ENCODE results near the gene DUS2. TPM values are rescaled to one million over a fixed set of nuclear protein-coding genes. Genes with fewer than 3 reads are reported as not detected.

The DUS2 gene
- total and polyA plus RNA-seq, 4 donors, result 13.3 to 17.2 (median 15.3) TPM

GRCh38 chr16:68079626-68080344 lies 56.7 kb downstream of the DUS2 start:
- no peaks in the 10 kb centered on the region for H3K27me3 ChIP-seq (ENCODE audit: control insufficient read depth, insufficient read depth, low read length)
- no peak overlapping the region for H3K27ac ChIP-seq (ENCODE audit: low read depth, low read length)
- H3K4me1 ChIP-seq (ENCODE audit: control insufficient read depth, insufficient read depth, low read length), result peaks cover 31% of the 10 kb centered on the region
- peaks cover 55% of the 10 kb centered on the region for H3K36me3 ChIP-seq (ENCODE audit: control insufficient read depth, insufficient read depth, low read length)
- no peaks in the 10 kb centered on the region for H3K9me3 ChIP-seq (ENCODE audit: control insufficient read depth, insufficient read depth, low read length)
- H3K4me3 ChIP-seq (ENCODE audit: low read depth, low read length), result no peak overlapping the region
- no peak for DNase-seq (ENCODE audit: low read depth in 4 of 6, low spot score in 6 of 6)
- 100% methylated on average over 3 of the region's 13 CpGs for WGBS (ENCODE audit: insufficient coverage)

- DNase-seq (ENCODE audit: low read depth in 4 of 6, low spot score in 6 of 6), result no peak
- peaks cover 33% of the 10 kb centered on the region for H3K36me3 ChIP-seq (ENCODE audit: control insufficient read depth, insufficient read depth, low read length)
- no peaks in the 10 kb centered on the region for H3K27me3 ChIP-seq (ENCODE audit: control insufficient read depth, insufficient read depth, low read length)
- no peak overlapping the region for H3K4me3 ChIP-seq (ENCODE audit: low read depth, low read length)
- peaks cover 33% of the 10 kb centered on the region for H3K4me1 ChIP-seq (ENCODE audit: control insufficient read depth, insufficient read depth, low read length)
- no peak overlapping the region for H3K27ac ChIP-seq (ENCODE audit: low read depth, low read length)
- no peaks in the 10 kb centered on the region for H3K9me3 ChIP-seq (ENCODE audit: control insufficient read depth, insufficient read depth, low read length)
Observed at GRCh38 chr16:68081861-68082628, 59.0 kb downstream of the DUS2 start.

- Histone ChIP-seq H3K36me3 (ENCODE audit: control insufficient read depth, insufficient read depth, low read length) (peaks cover 28% of the 10 kb centered on the region), H3K27me3 (ENCODE audit: control insufficient read depth, insufficient read depth, low read length) (no peaks in the 10 kb centered on the region), H3K9me3 (ENCODE audit: control insufficient read depth, insufficient read depth, low read length) (no peaks in the 10 kb centered on the region), H3K4me3 (ENCODE audit: low read depth, low read length) (no peak overlapping the region), H3K4me1 (ENCODE audit: control insufficient read depth, insufficient read depth, low read length) (peaks cover 33% of the 10 kb centered on the region), H3K27ac (ENCODE audit: low read depth, low read length) (no peak overlapping the region)
- no CpG with 5 or more reads among the region's 2 CpGs for WGBS (ENCODE audit: insufficient coverage)
- no peak for DNase-seq (ENCODE audit: low read depth in 4 of 6, low spot score in 6 of 6)
Observed at GRCh38 chr16:68082629-68083238, 59.6 kb downstream of the DUS2 start.

- 81% methylated on average over 4 of the region's 4 CpGs for WGBS (ENCODE audit: insufficient coverage)
- H3K27ac ChIP-seq (ENCODE audit: low read depth, low read length), result peak overlapping the region; percentile 99
- peaks cover 22% of the 10 kb centered on the region for H3K36me3 ChIP-seq (ENCODE audit: control insufficient read depth, insufficient read depth, low read length)
- peaks cover 33% of the 10 kb centered on the region for H3K4me1 ChIP-seq (ENCODE audit: control insufficient read depth, insufficient read depth, low read length)
- H3K9me3 ChIP-seq (ENCODE audit: control insufficient read depth, insufficient read depth, low read length), result no peaks in the 10 kb centered on the region
- DNase-seq (ENCODE audit: low read depth in 4 of 6, low spot score in 6 of 6), result no peak
- H3K4me3 ChIP-seq (ENCODE audit: low read depth, low read length), result no peak overlapping the region
- H3K27me3 ChIP-seq (ENCODE audit: control insufficient read depth, insufficient read depth, low read length), result no peaks in the 10 kb centered on the region
Observed at GRCh38 chr16:68083239-68083781, 60.2 kb downstream of the DUS2 start.

- H3K4me1 ChIP-seq (ENCODE audit: control insufficient read depth, insufficient read depth, low read length), result peaks cover 36% of the 10 kb centered on the region
- peak overlapping the region; percentile 99 for H3K27ac ChIP-seq (ENCODE audit: low read depth, low read length)
- WGBS (ENCODE audit: insufficient coverage), result 21% methylated on average over 17 of the region's 21 CpGs
- H3K36me3 ChIP-seq (ENCODE audit: control insufficient read depth, insufficient read depth, low read length), result peaks cover 15% of the 10 kb centered on the region
- peak overlapping the region; percentile 77 for H3K4me3 ChIP-seq (ENCODE audit: low read depth, low read length)
- peak in 2 of 6 donors; percentile 50 to 51 for DNase-seq (ENCODE audit: low read depth in 4 of 6, low spot score in 6 of 6)
- no peaks in the 10 kb centered on the region for H3K9me3 ChIP-seq (ENCODE audit: control insufficient read depth, insufficient read depth, low read length)
- H3K27me3 ChIP-seq (ENCODE audit: control insufficient read depth, insufficient read depth, low read length), result no peaks in the 10 kb centered on the region
Observed at GRCh38 chr16:68083861-68084503, 60.9 kb downstream of the DUS2 start.

GRCh38 chr16:68084504-68085258 lies 61.6 kb downstream of the DUS2 start:
- Histone ChIP-seq H3K9me3 (ENCODE audit: control insufficient read depth, insufficient read depth, low read length) (no peaks in the 10 kb centered on the region), H3K27ac (ENCODE audit: low read depth, low read length) (peak overlapping the region; percentile 99), H3K4me1 (ENCODE audit: control insufficient read depth, insufficient read depth, low read length) (peaks cover 33% of the 10 kb centered on the region), H3K27me3 (ENCODE audit: control insufficient read depth, insufficient read depth, low read length) (no peaks in the 10 kb centered on the region), H3K4me3 (ENCODE audit: low read depth, low read length) (peak overlapping the region; percentile 77), H3K36me3 (ENCODE audit: control insufficient read depth, insufficient read depth, low read length) (peaks cover 8% of the 10 kb centered on the region)
- peak; percentile 88 to 99 (median 94) for DNase-seq (ENCODE audit: low read depth in 4 of 6, low spot score in 6 of 6)
- under 1% methylated on average over 27 of the region's 45 CpGs for WGBS (ENCODE audit: insufficient coverage)

GRCh38 chr16:68085259-68086071 lies 62.4 kb downstream of the DUS2 start, which contains the start of gene NFATC3:
NFATC3 (plus strand) TSS chr16:68085370; CDS start chr16:68085682, 312 bp downstream.
- Histone ChIP-seq H3K27ac (ENCODE audit: low read depth, low read length) (peak within 1 kb of the TSS; percentile 99), H3K36me3 (ENCODE audit: control insufficient read depth, insufficient read depth, low read length) (peaks cover under 1% of the 10 kb centered on the region), H3K4me3 (ENCODE audit: low read depth, low read length) (peak within 1 kb of the TSS; percentile 81), H3K9me3 (ENCODE audit: control insufficient read depth, insufficient read depth, low read length) (no peaks in the 10 kb centered on the region), H3K27me3 (ENCODE audit: control insufficient read depth, insufficient read depth, low read length) (no peaks in the 10 kb centered on the region), H3K4me1 (ENCODE audit: control insufficient read depth, insufficient read depth, low read length) (peaks cover 25% of the 10 kb centered on the region)
- 0% methylated on average over 104 of the region's 104 CpGs for WGBS (ENCODE audit: insufficient coverage)
- peak in 3 of 6 donors; percentile 26 to 81 (median 41) for DNase-seq (ENCODE audit: low read depth in 4 of 6, low spot score in 6 of 6)

- Histone ChIP-seq H3K9me3 (ENCODE audit: control insufficient read depth, insufficient read depth, low read length) (no peaks in the 10 kb centered on the region), H3K4me1 (ENCODE audit: control insufficient read depth, insufficient read depth, low read length) (peaks cover 24% of the 10 kb centered on the region), H3K4me3 (ENCODE audit: low read depth, low read length) (peak overlapping the region; percentile 81), H3K36me3 (ENCODE audit: control insufficient read depth, insufficient read depth, low read length) (no peaks in the 10 kb centered on the region), H3K27ac (ENCODE audit: low read depth, low read length) (peak overlapping the region; percentile 88), H3K27me3 (ENCODE audit: control insufficient read depth, insufficient read depth, low read length) (no peaks in the 10 kb centered on the region)
- DNase-seq (ENCODE audit: low read depth in 4 of 6, low spot score in 6 of 6), result peak in 2 of 6 donors; percentile 35 to 54
- no CpG with 5 or more reads among the region's 6 CpGs for WGBS (ENCODE audit: insufficient coverage)
Observed at GRCh38 chr16:68086336-68086841, 63.3 kb downstream of the DUS2 start.
